DND-41 (cell line): Measurements from ENCODE around the gene DENND11.
A peak's percentile ranks its signal among the peaks of the same experiment; 100 is the strongest.

Experiments used
- ATAC-seq: fragments of 200-7000 bp; cut with Tn5 transposase; 3 replicates; pipeline ENCODE4 v1.9.1; 2021; ENCODE audit warnings: low read depth; ENCODE audit not compliant: insufficient read depth
- DNase-seq: peaks from one replicate; pipeline ENCODE4 v3.0.0-alpha.2; 2020
- H2AFZ ChIP-seq: 2 replicates; pipeline ENCODE4 v1.6.0; 2012; ENCODE audit warnings: low read depth, low read length
- H3K27ac ChIP-seq: 2 replicates; pipeline ENCODE4 v1.5.1; 2012; ENCODE audit warnings: low read length, inconsistent platforms
- H3K27me3 ChIP-seq: fragments of 200-600 bp; sonication (generic); 2 replicates; pipeline ENCODE4 v1.6.0; 2012; ENCODE audit warnings: low read length, mild to moderate bottlenecking, inconsistent platforms; ENCODE audit not compliant: insufficient read depth, poor library complexity
- H3K36me3 ChIP-seq: 2 replicates; pipeline ENCODE4 v1.5.1; 2012; ENCODE audit warnings: low read length, inconsistent platforms; ENCODE audit not compliant: insufficient read depth
- H3K4me1 ChIP-seq: 2 replicates; pipeline ENCODE4 v1.5.1; 2012; ENCODE audit warnings: mild to moderate bottlenecking, low read length; ENCODE audit not compliant: insufficient read depth
- H3K4me2 ChIP-seq: 2 replicates; pipeline ENCODE4 v1.6.0; 2012; ENCODE audit warnings: mild to moderate bottlenecking, moderate library complexity, low read length, inconsistent platforms; ENCODE audit not compliant: insufficient read depth
- H3K4me3 ChIP-seq, 2 experiments: fragments of 200-600 bp in 1 of 2; shearing (Covaris generic) in 1 of 2; 2 replicates each; pipeline ENCODE4 v1.5.1; 2012 to 2016; ENCODE audit warnings: inconsistent platforms in 2 of 2, low read length in 2 of 2, mild to moderate bottlenecking in 2 of 2, low read depth in 1 of 2, moderate library complexity in 1 of 2
- H3K79me2 ChIP-seq: 2 replicates; pipeline ENCODE4 v1.6.0; 2012; ENCODE audit warnings: low read length, inconsistent platforms; ENCODE audit not compliant: insufficient read depth
- H3K9ac ChIP-seq: 2 replicates; pipeline ENCODE4 v1.6.0; 2012; ENCODE audit warnings: low read depth, mild to moderate bottlenecking, inconsistent platforms, low read length, moderate library complexity
- H3K9me3 ChIP-seq: 2 replicates; pipeline ENCODE4 v1.5.1; 2012; ENCODE audit warnings: low read length, moderate library complexity, mild to moderate bottlenecking, inconsistent platforms; ENCODE audit not compliant: insufficient read depth, severe bottlenecking
- H4K20me1 ChIP-seq: 2 replicates; pipeline ENCODE4 v1.6.0; 2012; ENCODE audit warnings: low read length; ENCODE audit not compliant: insufficient read depth
- EZH2 ChIP-seq: IDR thresholded peaks from 3 replicates; pipeline ENCODE4 v1.6.1; 2012; ENCODE audit warnings: borderline replicate concordance, low read depth, mild to moderate bottlenecking, moderate library complexity, low read length, inconsistent platforms; ENCODE audit not compliant: severe bottlenecking
- TF ChIP-seq, protein P1 (sequence below): IDR thresholded peaks from 2 replicates; pipeline ENCODE4 v1.5.1; 2012; ENCODE audit warnings: borderline replicate concordance, low read length, moderate library complexity, mild to moderate bottlenecking; ENCODE audit not compliant: poor library complexity, severe bottlenecking; ENCODE audit errors: extremely low read depth

DENND11 gene

DNA sequence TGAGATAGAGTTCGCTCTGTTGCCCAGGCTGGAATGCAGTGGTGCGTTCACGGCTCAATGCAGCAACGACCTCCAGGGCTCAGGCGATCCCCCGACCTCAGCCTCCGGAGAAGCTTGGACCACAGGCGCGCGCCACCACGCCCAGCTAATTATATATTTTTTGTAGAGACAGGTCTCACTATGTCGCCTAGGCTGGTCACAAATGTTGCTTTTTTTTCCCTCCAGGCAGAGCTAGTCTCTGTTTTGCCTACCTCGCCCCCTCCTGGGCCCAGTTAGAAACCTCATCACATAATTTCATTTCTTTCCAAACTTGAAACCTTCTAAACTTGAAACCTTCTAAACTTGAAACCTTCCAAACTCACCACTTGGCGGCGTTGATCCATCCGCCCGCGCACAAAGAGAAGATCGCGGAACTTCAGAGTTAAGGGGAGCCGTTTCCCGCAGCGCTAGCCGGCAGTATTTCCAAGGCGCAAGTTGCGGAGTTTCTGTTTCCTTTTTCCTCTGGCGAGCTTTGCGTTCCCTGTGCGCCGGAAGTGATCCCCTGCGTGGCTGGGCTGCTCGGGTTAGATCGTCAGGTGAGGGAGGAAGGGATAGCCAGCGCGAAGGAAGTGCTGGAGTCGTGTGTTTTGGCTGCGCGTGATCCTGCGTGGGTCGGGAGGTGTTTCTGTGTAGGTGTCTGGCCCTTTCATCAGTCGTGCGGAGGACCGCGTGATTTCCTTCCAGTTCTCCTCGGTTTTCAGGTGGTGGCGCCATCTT is 36.0 kb upstream of the DENND11 start, which contains the start of gene SSBP1:
SSBP1 (plus strand) TSS at position 523 of the 756 bp plus-strand sequence. CDS start 809 bp downstream, outside the sequence.
- ATAC-seq (peak; percentile 87), DNase-seq (peak; percentile 94)
- Histone ChIP-seq H3K9me3 (no peaks in the 10 kb centered on the region), H4K20me1 (0 out of 2 replicates have a peak, but pooled peaks cover 5% of the 10 kb centered on the region), H3K79me2 (peaks cover 46% of the 10 kb centered on the region), H3K4me1 (peaks cover 45% of the 10 kb centered on the region), H3K4me2 (peak within 1 kb of the TSS; percentile 89), H2AFZ (peak within 1 kb of the TSS; percentile 95), H3K9ac (peak within 1 kb of the TSS; percentile 71), H3K27me3 (no peaks in the 10 kb centered on the region), H3K4me3 (peak within 1 kb of the TSS; percentile 79 to 96), H3K36me3 (peaks cover 38% of the 10 kb centered on the region), H3K27ac (peak within 1 kb of the TSS; percentile 88)
- no peak for TF ChIP-seq EZH2
- TF ChIP-seq, protein P1, sequence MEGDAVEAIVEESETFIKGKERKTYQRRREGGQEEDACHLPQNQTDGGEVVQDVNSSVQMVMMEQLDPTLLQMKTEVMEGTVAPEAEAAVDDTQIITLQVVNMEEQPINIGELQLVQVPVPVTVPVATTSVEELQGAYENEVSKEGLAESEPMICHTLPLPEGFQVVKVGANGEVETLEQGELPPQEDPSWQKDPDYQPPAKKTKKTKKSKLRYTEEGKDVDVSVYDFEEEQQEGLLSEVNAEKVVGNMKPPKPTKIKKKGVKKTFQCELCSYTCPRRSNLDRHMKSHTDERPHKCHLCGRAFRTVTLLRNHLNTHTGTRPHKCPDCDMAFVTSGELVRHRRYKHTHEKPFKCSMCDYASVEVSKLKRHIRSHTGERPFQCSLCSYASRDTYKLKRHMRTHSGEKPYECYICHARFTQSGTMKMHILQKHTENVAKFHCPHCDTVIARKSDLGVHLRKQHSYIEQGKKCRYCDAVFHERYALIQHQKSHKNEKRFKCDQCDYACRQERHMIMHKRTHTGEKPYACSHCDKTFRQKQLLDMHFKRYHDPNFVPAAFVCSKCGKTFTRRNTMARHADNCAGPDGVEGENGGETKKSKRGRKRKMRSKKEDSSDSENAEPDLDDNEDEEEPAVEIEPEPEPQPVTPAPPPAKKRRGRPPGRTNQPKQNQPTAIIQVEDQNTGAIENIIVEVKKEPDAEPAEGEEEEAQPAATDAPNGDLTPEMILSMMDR = peak; percentile 91

DNA sequence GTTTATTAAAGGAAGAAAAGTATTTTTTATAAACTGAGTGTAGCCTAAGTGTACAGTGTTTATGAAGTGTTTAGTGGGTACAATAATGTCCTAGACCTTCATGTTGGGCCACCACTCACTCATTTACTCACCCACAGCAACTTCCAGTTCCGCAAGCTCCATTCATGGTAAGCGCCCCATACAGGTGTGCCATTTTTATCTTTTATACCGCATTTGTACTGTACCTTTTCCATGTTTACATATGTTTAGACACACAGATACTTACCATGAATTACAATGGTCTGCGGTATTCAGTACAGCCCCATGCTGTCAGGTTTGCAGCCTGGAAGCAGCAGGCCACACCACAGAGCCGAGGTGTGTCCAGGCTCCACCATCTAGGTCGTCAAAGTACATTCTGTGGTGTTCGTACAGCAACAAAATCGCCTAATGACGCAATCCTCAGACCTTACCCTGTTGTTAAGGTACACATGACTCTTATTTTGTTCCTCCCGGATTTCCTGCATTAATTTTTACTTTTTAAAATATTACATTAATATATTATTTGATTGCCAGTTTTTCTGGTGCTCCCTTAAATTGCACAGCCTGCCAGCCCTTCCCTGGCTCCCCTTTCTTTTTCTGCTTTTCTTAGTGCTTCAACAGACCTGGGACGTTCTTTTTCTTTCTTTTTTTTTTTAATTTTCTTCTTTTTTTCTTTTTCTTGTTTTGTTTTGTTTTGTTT is 35.3 kb upstream of the DENND11 start:
- Histone ChIP-seq H3K79me2 (peaks cover 45% of the 10 kb centered on the region), H3K4me1 (peaks cover 45% of the 10 kb centered on the region), H3K9me3 (no peaks in the 10 kb centered on the region), H3K4me3 (peak overlapping the region; percentile 79 to 96; a peak in 3 of 4 replicates), H3K36me3 (peaks cover 31% of the 10 kb centered on the region), H4K20me1 (0 out of 2 replicates have a peak, but pooled peaks cover 5% of the 10 kb centered on the region), H3K27me3 (no peaks in the 10 kb centered on the region), H3K9ac (peak overlapping the region; percentile 71), H3K27ac (peak overlapping the region; percentile 82), H3K4me2 (peak overlapping the region; percentile 89), H2AFZ (peak overlapping the region; percentile 79)
- ATAC-seq (no peak), DNase-seq (peak; percentile 15)
- TF ChIP-seq EZH2 = no peak
- TF ChIP-seq, protein P1 = no peak

DNA sequence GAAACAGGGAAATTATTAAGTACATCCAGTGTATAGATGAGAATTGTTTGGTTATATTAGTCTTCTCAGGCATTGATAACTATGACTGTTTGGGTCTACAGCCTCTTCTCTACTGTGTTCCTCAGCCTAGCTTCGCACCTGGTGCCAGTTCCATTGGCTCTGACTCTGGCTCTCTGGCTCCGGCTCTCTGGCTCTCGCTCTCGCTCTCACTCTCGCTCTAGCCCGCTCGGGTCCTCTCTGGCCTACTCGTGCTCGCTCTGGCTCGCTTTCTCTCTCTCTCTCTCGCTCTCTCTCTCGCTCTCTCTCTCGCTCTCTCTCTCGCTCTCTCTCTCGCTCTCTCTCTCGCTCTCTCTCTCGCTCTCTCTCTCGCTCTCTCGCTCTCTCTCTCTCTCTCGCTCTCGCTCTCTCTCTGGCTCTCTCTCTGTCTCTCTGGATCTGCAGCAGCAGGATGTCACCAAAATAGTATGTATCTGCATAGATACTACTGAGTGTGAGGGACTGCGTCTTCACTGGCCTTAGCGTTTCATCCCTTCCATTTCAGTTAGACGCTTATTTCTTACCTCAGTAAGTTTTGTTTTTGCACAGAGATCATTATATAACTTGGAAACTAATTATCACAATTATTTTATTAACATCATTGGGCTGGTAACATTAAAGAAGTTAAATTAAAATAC is 29.6 kb upstream of the DENND11 start:
- Histone ChIP-seq H4K20me1 (no peaks in the 10 kb centered on the region), H2AFZ (no peak overlapping the region), H3K4me3 (no peak overlapping the region), H3K9me3 (no peaks in the 10 kb centered on the region), H3K4me1 (peaks cover 6% of the 10 kb centered on the region), H3K9ac (no peak overlapping the region), H3K27me3 (no peaks in the 10 kb centered on the region), H3K36me3 (no peaks in the 10 kb centered on the region), H3K4me2 (no peak overlapping the region), H3K27ac (no peak overlapping the region), H3K79me2 (no peaks in the 10 kb centered on the region)
- ATAC-seq (no peak), DNase-seq (no peak)
- TF ChIP-seq, protein P1 = no peak
- no peak for TF ChIP-seq EZH2
